ENCODE data around the gene ATP6V0A1. TPM values are rescaled to one million over a fixed set of nuclear protein-coding genes. Genes with fewer than 3 reads are reported as not detected.

The ATP6V0A1 gene
- total RNA-seq, 1 donor from 2014 or later: 78.6 TPM

DNA sequence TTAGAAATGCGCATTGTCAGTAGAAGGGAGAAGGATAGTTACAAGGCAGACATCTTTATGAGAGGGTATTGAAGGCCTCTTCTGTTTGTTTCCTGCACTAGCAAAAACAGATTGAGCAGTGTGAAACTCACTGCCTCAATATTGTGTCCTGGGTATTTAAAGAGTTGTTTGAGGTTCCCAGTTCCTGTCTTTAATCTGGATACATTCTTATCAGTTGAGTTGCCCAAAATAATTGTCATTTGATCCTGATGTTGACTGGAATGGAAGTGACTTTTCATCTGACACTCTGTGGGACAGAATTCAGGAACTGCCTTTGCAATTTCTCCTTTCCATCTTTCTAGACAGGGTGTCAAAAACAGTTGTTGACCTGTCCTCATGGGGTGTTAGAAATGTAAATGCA is 1.7 kb downstream of the ATP6V0A1 start:
- H3K4me3 Mint-ChIP-seq (ENCODE audit: unreplicated experiment): peak overlapping the region; percentile 97
- peaks cover 25% of the 10 kb centered on the region for H3K4me1 ChIP-seq (ENCODE audit: insufficient read depth, low read length)

GRCh38 chr17:42463976-42464400 is 5.3 kb downstream of the ATP6V0A1 start:
- H3K27ac Mint-ChIP-seq (ENCODE audit: unreplicated experiment): peak overlapping the region; percentile 34
- Histone ChIP-seq H3K4me3 (ENCODE audit: insufficient read depth, low read depth, low read length) (no peak overlapping the region), H3K4me2 (ENCODE audit: low read length) (no peak overlapping the region), H2AFZ (ENCODE audit: low read depth, low read length) (no peak overlapping the region), H3K9me3 (ENCODE audit: insufficient read depth, low read depth, low read length) (no peaks in the 10 kb centered on the region), H3K27ac (ENCODE audit: low read depth, low read length) (no peak overlapping the region), H3K27me3 (ENCODE audit: insufficient read depth, low read length) (no peaks in the 10 kb centered on the region), H3K4me1 (ENCODE audit: insufficient read depth, low read length) (peaks cover 14% of the 10 kb centered on the region), H3K9ac (ENCODE audit: low read length) (no peak overlapping the region), H4K20me1 (ENCODE audit: insufficient read depth, low read length) (peaks cover 35% of the 10 kb centered on the region), H3K36me3 (ENCODE audit: insufficient read depth, low read length) (peaks cover 13% of the 10 kb centered on the region), H3K79me2 (ENCODE audit: insufficient read depth, low read length) (peaks cover 27% of the 10 kb centered on the region)
- no peaks in the 10 kb centered on the region for H3K27me3 Mint-ChIP-seq (ENCODE audit: low read depth, unreplicated experiment)
- DNase-seq (ENCODE audit: low read depth) (no peak), FAIRE-seq (no peak)
- peaks cover 4% of the 10 kb centered on the region for H3K36me3 Mint-ChIP-seq (ENCODE audit: low read depth, unreplicated experiment)
- peaks cover 21% of the 10 kb centered on the region for H3K4me1 Mint-ChIP-seq (ENCODE audit: low read depth, unreplicated experiment)
- H3K9me3 Mint-ChIP-seq (ENCODE audit: unreplicated experiment): no peaks in the 10 kb centered on the region
- H3K4me3 Mint-ChIP-seq (ENCODE audit: unreplicated experiment): peak overlapping the region; percentile 30
- TF ChIP-seq, protein P1, sequence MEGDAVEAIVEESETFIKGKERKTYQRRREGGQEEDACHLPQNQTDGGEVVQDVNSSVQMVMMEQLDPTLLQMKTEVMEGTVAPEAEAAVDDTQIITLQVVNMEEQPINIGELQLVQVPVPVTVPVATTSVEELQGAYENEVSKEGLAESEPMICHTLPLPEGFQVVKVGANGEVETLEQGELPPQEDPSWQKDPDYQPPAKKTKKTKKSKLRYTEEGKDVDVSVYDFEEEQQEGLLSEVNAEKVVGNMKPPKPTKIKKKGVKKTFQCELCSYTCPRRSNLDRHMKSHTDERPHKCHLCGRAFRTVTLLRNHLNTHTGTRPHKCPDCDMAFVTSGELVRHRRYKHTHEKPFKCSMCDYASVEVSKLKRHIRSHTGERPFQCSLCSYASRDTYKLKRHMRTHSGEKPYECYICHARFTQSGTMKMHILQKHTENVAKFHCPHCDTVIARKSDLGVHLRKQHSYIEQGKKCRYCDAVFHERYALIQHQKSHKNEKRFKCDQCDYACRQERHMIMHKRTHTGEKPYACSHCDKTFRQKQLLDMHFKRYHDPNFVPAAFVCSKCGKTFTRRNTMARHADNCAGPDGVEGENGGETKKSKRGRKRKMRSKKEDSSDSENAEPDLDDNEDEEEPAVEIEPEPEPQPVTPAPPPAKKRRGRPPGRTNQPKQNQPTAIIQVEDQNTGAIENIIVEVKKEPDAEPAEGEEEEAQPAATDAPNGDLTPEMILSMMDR (IDR thresholded peaks at IDR 0.05; ENCODE audit: insufficient read depth, low read depth, low read length): no peak
- no peak for TF ChIP-seq EZH2 (IDR thresholded peaks at IDR 0.05; ENCODE audit: insufficient read depth, low read length)

More for the DNA sequence above, 1.7 kb downstream of the ATP6V0A1 start:
- Histone ChIP-seq H3K27ac (ENCODE audit: low read depth, low read length) (no peak overlapping the region), H3K79me2 (ENCODE audit: insufficient read depth, low read length) (peaks cover 27% of the 10 kb centered on the region), H3K4me3 (ENCODE audit: insufficient read depth, low read depth, low read length) (peak overlapping the region; percentile 80), H2AFZ (ENCODE audit: low read depth, low read length) (no peak overlapping the region), H3K36me3 (ENCODE audit: insufficient read depth, low read length) (no peaks in the 10 kb centered on the region), H3K27me3 (ENCODE audit: insufficient read depth, low read length) (no peaks in the 10 kb centered on the region), H3K9ac (ENCODE audit: low read length) (peak overlapping the region; percentile 86), H4K20me1 (ENCODE audit: insufficient read depth, low read length) (peaks cover 34% of the 10 kb centered on the region), H3K9me3 (ENCODE audit: insufficient read depth, low read depth, low read length) (no peaks in the 10 kb centered on the region), H3K4me2 (ENCODE audit: low read length) (peak overlapping the region; percentile 98)
- Mint-ChIP-seq H3K36me3 (ENCODE audit: low read depth, unreplicated experiment) (no peaks in the 10 kb centered on the region), H3K27me3 (ENCODE audit: low read depth, unreplicated experiment) (no peaks in the 10 kb centered on the region), H3K4me1 (ENCODE audit: low read depth, unreplicated experiment) (peaks cover 32% of the 10 kb centered on the region), H3K27ac (ENCODE audit: unreplicated experiment) (no peak overlapping the region), H3K9me3 (ENCODE audit: unreplicated experiment) (no peaks in the 10 kb centered on the region)
- FAIRE-seq: no peak
- TF ChIP-seq, protein P1 (IDR thresholded peaks at IDR 0.05; ENCODE audit: insufficient read depth, low read depth, low read length): no peak
- no peak for TF ChIP-seq EZH2 (IDR thresholded peaks at IDR 0.05; ENCODE audit: insufficient read depth, low read length)
- DNase-seq (ENCODE audit: low read depth): no peak

- Histone ChIP-seq H3K27me3 (ENCODE audit: insufficient read depth, low read length) (no peaks in the 10 kb centered on the region), H3K79me2 (ENCODE audit: insufficient read depth, low read length) (peaks cover 4% of the 10 kb centered on the region), H2AFZ (ENCODE audit: low read depth, low read length) (no peak overlapping the region), H3K4me2 (ENCODE audit: low read length) (no peak overlapping the region), H3K4me1 (ENCODE audit: insufficient read depth, low read length) (peaks cover 4% of the 10 kb centered on the region), H3K4me3 (ENCODE audit: insufficient read depth, low read depth, low read length) (no peak overlapping the region), H3K9ac (ENCODE audit: low read length) (no peak overlapping the region), H3K36me3 (ENCODE audit: insufficient read depth, low read length) (peaks cover 21% of the 10 kb centered on the region), H3K27ac (ENCODE audit: low read depth, low read length) (no peak overlapping the region), H3K9me3 (ENCODE audit: insufficient read depth, low read depth, low read length) (no peaks in the 10 kb centered on the region), H4K20me1 (ENCODE audit: insufficient read depth, low read length) (peaks cover 5% of the 10 kb centered on the region)
- no peak for DNase-seq (ENCODE audit: low read depth)
- no peaks in the 10 kb centered on the region for H3K9me3 Mint-ChIP-seq (ENCODE audit: unreplicated experiment)
- TF ChIP-seq, protein P1 (IDR thresholded peaks at IDR 0.05; ENCODE audit: insufficient read depth, low read depth, low read length): no peak
- TF ChIP-seq EZH2 (IDR thresholded peaks at IDR 0.05; ENCODE audit: insufficient read depth, low read length): no peak
- FAIRE-seq: no peak
- H3K27ac Mint-ChIP-seq (ENCODE audit: unreplicated experiment): no peak overlapping the region
- peaks cover 11% of the 10 kb centered on the region for H3K4me1 Mint-ChIP-seq (ENCODE audit: low read depth, unreplicated experiment)
- peaks cover 9% of the 10 kb centered on the region for H3K36me3 Mint-ChIP-seq (ENCODE audit: low read depth, unreplicated experiment)
- H3K27me3 Mint-ChIP-seq (ENCODE audit: low read depth, unreplicated experiment): no peaks in the 10 kb centered on the region
- no peak overlapping the region for H3K4me3 Mint-ChIP-seq (ENCODE audit: unreplicated experiment)
These were observed 9.2 kb downstream of the ATP6V0A1 start for GRCh38 chr17:42467889-42468288.
